Measurements from ENCODE around the gene GAB1. TPM values are rescaled to one million over a fixed set of nuclear protein-coding genes. Genes with fewer than 3 reads are reported as not detected.

Gene GAB1
- total RNA-seq = 8.1 and 19.6 TPM in 2 replicates

GRCh38 chr4:143336781-143337599 is at the start of gene GAB1:
TSS of gene GAB1 (plus strand) at chr4:143336876. CDS start at chr4:143337189, 313 bp downstream.
- no peak for DNase-seq (ENCODE audit: extremely low read depth, low read depth, low spot score)

DNA sequence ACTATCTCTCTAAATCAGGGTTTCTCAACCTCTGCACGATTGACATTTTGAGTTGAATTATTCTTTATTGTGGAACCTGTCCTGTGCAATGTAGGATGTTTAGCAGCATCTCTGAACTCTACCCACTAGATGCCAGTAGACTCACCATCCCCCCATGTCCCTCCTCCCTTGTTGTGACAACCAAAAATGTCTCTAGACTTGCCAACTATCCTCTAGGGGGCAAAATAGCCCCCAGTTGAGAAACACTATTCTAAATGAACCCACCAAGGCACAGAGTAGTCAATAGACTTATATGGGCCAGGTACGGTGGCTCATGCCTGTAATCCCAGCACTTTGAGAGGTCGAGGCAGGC is 49.1 kb upstream of the GAB1 start:
- DNase-seq (ENCODE audit: extremely low read depth, low read depth, low spot score) = no peak

DNA sequence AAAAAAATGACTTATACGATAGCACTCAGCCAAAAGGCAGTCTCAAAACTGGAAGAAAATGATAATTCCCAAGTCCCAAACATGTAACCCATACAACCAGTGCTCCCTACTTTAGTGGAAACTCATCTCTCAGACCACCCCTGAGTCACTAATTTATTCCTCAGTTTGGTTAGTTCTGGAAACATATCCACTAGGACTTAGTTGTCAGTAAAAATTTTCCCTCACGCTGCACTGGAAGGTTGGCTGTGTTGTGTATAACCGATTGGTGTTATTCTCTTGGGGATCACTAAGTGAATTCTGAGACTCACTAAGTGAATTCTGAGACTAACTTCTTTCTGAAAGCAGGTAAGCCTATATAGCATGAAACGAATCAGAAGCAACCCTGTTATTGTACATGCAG is 48.5 kb upstream of the GAB1 start:
- DNase-seq (ENCODE audit: extremely low read depth, low read depth, low spot score) = no peak

DNA sequence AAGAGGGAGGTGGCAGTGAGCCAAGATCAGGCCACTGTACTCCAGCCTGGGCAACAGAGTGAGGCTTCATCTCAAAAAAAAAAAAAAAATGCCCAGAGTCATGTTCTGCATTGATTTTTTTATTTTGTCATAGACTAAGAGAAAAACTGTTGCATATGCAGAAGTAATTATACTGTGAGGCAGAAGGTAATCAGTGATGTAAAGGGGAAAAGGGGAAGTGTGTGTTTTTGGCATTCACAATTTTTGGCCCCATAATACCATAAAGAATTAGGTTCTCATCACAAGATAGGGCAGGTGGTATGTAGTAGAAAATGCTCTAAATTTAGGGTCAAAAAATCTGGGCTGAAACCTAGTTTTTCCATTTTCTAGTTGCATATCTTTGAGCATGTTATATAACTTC is 47.3 kb upstream of the GAB1 start:
- no peak for DNase-seq (ENCODE audit: extremely low read depth, low read depth, low spot score)

DNA sequence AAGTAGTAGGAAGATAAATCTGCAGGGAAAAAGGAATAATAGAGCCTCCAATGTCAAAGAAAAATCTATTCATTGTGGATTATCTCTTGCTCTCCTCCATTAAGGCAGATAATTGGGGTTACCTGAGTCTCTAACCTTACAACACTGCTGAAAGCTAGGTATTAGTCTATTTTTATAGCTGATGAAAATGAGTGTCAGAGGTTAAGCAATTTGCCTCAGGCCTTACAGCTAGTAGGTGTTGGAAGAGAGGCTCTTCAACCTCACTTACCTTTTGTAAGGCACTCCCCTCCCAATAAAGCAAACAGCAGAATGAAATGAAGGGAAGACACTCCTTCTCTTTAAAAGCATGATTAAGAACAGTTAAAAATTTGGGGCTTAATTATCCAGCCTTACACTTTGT is 45.4 kb upstream of the GAB1 start:
- DNase-seq (ENCODE audit: extremely low read depth, low read depth, low spot score) = no peak

DNA sequence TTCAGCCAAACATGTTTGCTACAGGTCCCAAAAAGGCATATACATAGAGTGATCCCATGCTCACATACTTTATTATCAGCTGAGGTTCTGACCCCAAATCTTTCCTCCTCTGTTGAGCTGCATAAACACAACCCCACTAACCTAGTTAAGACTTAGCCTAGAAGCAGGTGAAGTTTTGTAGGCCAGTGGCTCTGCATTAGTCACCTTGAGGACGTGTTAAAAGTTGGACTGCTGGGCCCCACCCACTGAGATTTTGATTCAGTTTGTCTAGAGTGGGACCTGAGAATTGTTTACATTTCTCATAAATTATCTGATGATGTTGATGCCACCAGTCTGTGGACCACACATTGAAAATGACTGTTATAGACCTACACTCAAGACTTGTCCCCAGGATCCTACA is 43.8 kb upstream of the GAB1 start:
- DNase-seq (ENCODE audit: extremely low read depth, low read depth, low spot score) = no peak

- DNase-seq (ENCODE audit: extremely low read depth, low read depth, low spot score) = no peak
These were observed 42.4 kb upstream of the GAB1 start for GRCh38 chr4:143294310-143294709.

DNA sequence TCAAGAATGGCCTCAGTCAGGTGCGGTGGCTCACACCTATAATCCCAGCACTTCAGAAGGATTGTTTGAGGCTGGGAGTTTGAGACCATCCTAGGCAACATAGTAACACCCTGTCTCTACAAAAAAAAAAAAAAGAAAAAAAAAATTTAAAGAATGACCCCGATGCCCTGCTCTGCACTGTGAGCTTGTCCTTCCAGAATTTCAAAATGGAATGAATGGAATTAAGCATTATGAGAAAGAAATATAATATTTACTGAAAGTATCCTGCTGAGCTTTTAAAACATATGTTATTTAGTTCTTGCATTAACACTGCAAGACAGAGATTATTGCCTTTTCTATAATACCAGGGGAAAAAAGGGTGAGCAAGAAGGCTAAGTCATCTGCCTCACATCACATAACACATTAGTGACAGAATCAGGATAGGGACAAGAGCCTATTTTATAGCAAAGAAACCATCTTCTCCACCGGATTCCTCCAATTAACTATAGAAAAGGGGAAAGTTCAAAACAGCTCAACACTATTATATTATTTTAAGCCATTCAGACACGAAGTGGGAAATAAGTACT is 41.9 kb upstream of the GAB1 start:
- DNase-seq (ENCODE audit: extremely low read depth, low read depth, low spot score) = no peak

- DNase-seq (ENCODE audit: extremely low read depth, low read depth, low spot score) = no peak
These were observed 40.1 kb upstream of the GAB1 start for GRCh38 chr4:143296397-143297067.

DNA sequence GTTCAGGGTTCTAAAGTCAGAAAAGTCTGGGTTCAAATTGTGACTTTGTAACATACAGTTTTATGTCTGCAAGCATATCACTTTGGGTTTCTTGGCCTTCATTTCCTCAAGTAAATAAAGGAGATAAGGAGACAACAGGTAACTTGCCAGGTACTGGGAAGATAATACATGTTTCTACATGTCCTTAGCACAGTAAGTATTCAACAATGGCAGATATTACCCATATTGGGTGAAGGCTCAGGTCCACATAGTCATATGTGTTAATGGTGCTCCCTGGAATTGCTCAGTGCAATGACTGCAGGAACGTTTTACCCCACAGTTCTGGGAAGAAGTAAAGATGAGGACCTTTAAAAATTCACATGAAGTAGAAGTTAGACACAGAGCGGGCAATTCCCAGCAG is 35.8 kb upstream of the GAB1 start:
- no peak for DNase-seq (ENCODE audit: extremely low read depth, low read depth, low spot score)

DNA sequence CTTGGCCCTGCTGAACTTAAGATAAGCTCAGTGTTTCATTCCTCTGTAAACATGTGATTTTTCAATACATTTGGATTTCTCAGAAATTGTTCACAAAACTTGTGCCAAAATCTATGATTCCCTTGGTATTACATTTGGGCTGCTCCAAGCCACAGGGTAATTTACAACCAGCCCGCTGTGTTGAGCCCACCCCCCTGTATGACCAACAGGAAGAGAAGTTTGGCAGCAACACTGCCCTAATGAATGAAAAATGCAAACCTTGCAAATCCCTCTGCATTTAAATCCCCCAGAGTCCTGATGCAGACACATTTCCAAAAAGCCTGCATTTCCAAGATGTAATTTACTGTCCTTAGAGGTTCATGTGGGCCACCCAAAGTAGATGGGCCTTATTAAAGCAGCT is 34.1 kb upstream of the GAB1 start:
- no peak for DNase-seq (ENCODE audit: extremely low read depth, low read depth, low spot score)

DNA sequence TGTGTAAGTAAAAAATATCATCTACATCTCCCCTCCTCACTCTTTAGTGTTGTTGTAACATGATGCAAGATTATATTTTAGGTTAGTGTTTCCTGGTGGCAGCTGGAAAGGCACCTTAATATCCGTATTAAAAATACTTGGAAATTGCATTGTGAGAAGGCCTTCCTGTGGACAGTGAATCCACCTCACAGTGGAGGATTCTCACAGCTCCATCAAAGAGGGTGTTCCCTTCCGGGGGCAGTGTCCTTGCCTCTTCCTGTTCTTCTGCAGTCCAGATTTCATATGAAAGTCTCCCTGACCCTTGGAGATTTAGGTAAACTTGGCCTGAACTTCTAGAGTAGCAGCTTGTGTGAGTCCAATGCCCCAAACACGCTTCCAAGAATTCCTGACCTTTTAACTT is 29.9 kb upstream of the GAB1 start:
- no peak for DNase-seq (ENCODE audit: extremely low read depth, low read depth, low spot score)

- DNase-seq (ENCODE audit: extremely low read depth, low read depth, low spot score) = no peak
These were observed 29.1 kb upstream of the GAB1 start for GRCh38 chr4:143307531-143307930.

DNA sequence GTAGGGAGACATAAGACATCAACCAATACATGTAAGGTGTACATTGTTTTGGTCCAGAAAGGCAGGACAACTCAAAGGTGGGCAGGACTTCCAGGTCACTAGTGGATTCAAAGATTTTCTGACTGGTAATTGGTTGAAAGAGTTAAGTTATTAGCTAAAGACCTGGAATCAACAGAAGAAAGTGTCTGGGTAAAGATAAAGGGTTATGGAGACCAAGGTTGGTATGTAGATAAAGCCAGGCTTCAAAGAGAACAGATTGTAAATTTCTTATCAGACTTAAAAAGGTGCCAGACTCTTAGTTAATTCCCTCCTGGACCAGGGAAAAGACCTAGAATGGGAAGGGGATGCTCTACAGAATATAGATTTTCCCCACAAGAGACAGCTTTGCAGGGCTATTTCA is 28.3 kb upstream of the GAB1 start:
- no peak for DNase-seq (ENCODE audit: extremely low read depth, low read depth, low spot score)

DNA sequence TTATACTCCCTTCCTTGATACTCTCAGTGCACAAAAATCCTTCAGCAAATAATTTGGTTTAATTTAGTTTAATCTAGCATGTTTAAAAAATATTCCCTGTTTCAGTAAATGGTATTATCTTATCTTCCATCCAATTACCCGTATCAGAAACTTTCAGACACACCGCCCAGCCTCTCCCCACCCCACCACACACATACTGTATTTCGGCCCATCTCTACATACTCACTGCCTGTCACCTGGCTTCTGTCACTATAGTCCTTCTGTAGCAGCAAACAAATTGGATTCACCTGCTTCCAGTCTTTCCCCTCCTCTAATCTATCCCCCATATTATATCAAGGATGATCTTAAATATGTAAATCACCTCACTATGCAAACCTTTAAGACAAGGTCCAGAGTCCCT is 24.8 kb upstream of the GAB1 start:
- DNase-seq (ENCODE audit: extremely low read depth, low read depth, low spot score) = no peak

DNA sequence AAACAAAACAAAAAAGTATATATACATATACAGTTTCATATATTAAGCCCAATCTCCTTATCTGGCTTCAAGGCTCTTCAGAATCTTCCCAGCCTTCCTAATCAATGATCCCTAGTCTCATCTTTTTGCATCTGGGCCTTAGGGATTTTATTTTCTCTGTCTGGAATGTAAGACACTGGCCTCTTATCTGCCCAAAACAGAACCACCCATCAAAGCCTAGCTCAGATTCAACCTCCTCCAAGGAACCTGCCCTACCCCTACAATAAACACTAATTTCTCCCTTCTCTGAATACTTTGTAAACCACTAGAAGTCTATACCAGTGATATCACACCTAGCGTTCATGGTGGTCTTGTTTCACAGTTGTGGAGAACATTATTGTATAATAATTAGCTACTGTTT is 23.2 kb upstream of the GAB1 start:
- no peak for DNase-seq (ENCODE audit: extremely low read depth, low read depth, low spot score)

- DNase-seq (ENCODE audit: extremely low read depth, low read depth, low spot score) = no peak
These were observed 22.7 kb upstream of the GAB1 start for GRCh38 chr4:143313996-143314395.

DNA sequence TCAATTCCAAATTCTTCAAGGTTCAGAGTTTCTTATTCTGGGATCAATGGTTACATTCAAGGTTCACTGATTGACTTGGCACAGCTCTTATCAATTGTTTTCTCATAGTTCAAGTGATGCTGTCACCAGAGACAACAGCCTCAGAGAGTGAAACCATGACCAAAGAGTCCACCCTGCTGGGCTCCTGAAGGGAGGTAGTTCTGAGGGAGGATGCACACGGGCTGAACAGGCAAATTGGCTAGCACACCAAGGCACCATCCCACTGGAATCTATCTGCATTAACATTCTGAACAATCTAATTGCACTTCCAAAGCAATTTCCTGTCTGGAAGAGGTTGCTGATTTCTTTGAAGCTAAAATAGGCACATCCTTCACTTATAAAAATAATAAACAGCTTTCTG is 16.6 kb upstream of the GAB1 start:
- DNase-seq (ENCODE audit: extremely low read depth, low read depth, low spot score) = no peak

- no peak for DNase-seq (ENCODE audit: extremely low read depth, low read depth, low spot score)
These were observed 9.9 kb upstream of the GAB1 start for GRCh38 chr4:143326735-143327134.

DNA sequence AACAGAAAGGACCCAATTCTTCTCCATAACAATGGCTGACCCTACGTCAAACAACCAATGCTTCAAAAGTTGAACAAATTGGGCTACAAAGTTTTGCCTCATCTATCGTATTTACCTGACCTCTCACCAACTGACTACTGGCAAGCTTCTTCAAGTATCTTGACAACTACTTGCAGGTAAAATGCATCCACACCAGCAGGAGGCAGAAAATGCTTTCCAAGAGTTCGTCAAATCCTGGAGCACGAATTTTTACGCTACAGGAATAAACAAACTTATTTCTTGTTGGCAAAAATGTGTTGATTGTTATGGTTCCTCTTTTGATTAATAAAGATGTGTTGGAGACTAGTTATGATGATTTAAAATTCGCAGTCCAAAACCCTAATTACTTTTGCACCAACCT is 6.7 kb upstream of the GAB1 start:
- DNase-seq (ENCODE audit: extremely low read depth, low read depth, low spot score) = no peak

DNA sequence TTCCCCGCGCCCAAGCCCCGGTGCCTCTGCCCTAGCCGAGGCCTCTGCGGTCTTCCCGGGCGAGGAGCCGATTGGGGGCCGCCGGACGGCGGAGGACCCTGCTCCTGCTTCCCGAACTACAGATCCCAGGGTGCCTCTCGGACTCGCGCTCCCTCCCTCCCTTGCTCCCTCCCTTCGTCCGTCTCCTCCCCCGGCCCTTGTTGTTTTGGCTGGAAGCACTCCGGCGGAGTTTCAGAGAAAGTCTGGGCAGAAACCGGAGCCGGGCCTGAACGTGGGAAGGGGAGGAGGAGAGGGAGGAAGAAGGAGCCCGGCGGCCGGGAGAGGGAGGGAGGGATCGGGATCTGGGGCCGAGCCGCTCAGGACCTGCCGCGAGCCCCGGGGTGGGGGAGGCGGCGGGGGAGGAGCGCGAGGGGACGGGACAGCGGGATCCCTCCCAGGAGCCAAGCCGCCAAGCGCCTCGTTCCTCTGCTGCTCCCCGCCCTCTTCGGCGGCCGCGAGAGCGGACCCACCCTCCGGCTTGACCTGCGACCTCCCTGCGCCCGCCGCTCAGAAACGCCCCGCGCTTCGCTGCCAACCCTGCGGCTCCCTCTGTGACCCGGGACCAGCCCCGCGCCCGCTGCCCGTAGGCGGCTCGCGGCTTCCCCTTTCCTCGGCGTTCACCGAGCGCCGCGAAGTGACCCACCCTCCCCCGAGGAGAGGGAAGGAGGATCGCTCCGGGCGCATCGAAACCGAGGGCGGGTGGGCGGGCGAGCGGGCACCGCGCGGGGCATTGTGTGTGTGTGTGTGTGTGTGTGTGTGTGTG is 496 bp upstream of the GAB1 start:
- DNase-seq (ENCODE audit: extremely low read depth, low read depth, low spot score) = no peak
